ENCODE results near the gene SLC35G1. TPM values are rescaled to one million over a fixed set of nuclear protein-coding genes. Genes with fewer than 3 reads are reported as not detected.

The SLC35G1 gene, protein sequence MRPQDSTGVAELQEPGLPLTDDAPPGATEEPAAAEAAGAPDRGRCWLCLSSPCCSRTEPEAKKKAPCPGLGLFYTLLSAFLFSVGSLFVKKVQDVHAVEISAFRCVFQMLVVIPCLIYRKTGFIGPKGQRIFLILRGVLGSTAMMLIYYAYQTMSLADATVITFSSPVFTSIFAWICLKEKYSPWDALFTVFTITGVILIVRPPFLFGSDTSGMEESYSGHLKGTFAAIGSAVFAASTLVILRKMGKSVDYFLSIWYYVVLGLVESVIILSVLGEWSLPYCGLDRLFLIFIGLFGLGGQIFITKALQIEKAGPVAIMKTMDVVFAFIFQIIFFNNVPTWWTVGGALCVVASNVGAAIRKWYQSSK
- total RNA-seq, result 3.0 and 3.7 TPM in 2 replicates

DNA sequence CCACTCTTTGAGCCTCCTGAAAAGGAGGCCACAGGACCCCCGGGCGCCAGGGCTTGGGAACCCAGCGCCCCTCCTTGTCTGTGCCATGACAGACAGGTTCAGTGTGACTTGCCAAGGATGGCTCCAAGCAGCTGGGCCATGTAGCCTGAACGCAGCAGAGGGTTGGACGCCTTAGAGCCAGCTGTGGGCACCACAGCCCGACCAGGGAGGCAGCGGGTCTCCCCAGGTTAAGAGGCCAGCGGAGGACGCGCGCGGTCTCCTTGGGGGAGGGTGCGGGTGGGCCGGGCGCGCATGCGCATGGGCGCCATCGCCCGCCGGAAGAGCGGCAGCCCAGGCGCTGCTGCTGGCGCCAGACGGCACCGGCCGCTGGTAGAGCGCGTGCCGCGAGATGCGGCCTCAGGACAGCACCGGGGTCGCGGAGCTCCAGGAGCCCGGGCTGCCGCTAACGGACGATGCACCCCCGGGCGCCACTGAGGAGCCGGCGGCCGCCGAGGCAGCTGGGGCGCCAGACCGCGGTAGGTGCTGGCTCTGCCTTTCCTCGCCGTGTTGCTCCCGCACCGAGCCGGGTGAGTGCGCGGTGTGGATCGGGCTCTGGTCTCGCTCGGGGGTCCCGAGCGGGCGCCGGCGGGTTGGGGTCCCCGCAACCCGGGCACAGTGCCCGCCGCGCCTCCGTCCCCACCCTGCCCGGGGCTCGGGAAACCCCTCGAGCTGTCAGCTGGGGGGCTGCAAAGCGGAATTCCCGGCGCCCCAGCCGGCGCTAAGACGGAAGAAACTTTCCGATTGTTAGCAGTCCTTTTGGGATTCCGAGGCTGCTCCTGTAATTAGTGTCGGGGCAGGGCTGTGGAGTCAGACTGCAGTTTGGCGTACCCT, at the start of gene SLC35G1:
Gene SLC35G1, plus strand, starts transcription at position 333 of the 870 bp plus-strand sequence. Its CDS starts 56 bp downstream, at position 389.

Other genes starting within 250 kb of the SLC35G1 start
- 1.7 and 3.7 TPM in 2 replicates for gene FRA10AC1, start 191.4 kb upstream of the SLC35G1 start, total RNA-seq
- gene LGI1, start 136.0 kb upstream of the SLC35G1 start, total RNA-seq, result not detected in 2 replicates
- 2.3 and 3.5 TPM in 2 replicates for gene PLCE1, start 100.0 kb downstream of the SLC35G1 start, total RNA-seq

Measured in myometrial cell (primary cell).